ENCODE measurements around the gene ARSG. TPM values are rescaled to one million over a fixed set of nuclear protein-coding genes. Genes with fewer than 3 reads are reported as not detected.

Gene ARSG
- total RNA-seq, 4 donors from 2014 or later = 4.3 to 16.8 (median 7.8) TPM

DNA sequence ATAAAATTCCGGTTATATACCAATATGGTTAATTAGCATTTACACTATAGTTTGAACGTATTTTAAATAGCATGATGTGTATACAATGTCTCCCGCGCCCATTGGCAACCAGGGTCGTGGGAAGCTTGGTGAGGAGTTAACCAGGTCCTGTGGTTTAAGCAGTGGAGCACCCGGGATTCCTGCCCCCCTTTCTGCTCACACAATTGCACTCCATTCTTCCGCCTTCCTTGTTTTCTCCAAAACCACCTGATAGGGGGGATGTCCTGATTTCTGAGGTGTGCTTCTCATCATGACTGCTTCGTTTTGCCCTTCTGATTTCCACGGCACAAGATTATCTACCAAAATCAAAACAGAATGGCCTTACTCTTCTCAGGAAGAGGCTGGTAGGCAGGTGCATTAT, 130.2 kb downstream of the ARSG start:
- WGBS, 2 donors = 91 to 92% methylated on average over 9 of the region's 9 CpGs
- no peak overlapping the region for H3K4me3 ChIP-seq (ENCODE audit: low read depth, poor library complexity, severe bottlenecking)
- DNase-seq (ENCODE audit: low spot score in 2 of 2) = peak in 1 of 2 donors; percentile 79
- TF ChIP-seq POLR2A (IDR thresholded peaks at IDR 0.05) = no peak
- TF ChIP-seq, protein P1, sequence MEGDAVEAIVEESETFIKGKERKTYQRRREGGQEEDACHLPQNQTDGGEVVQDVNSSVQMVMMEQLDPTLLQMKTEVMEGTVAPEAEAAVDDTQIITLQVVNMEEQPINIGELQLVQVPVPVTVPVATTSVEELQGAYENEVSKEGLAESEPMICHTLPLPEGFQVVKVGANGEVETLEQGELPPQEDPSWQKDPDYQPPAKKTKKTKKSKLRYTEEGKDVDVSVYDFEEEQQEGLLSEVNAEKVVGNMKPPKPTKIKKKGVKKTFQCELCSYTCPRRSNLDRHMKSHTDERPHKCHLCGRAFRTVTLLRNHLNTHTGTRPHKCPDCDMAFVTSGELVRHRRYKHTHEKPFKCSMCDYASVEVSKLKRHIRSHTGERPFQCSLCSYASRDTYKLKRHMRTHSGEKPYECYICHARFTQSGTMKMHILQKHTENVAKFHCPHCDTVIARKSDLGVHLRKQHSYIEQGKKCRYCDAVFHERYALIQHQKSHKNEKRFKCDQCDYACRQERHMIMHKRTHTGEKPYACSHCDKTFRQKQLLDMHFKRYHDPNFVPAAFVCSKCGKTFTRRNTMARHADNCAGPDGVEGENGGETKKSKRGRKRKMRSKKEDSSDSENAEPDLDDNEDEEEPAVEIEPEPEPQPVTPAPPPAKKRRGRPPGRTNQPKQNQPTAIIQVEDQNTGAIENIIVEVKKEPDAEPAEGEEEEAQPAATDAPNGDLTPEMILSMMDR (IDR thresholded peaks at IDR 0.05) = no peak
- intact Hi-C loops (cut with DNase I; ENCODE audit: low total_unique reads) = no loop called here

DNA sequence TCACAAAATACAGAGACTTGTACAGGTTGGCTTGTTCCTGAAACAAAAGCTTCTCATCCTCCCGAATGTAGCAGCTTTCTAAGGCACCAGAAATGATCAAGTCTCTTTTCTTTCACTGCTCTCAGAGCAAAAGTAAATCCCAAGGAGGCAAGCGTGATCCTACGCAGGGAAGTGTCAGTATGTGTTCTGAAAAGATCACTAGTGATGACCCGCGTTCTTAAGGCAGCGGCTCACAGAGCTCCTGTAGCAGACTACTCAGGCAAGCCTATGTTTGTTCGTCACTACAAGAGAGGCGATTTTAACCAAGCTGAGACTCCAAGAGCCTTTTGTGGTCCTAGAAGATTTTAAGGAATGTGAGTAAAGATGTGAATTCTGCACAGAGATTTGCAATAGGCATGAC, 131.5 kb downstream of the ARSG start:
- peak; percentile 8 to 71 for DNase-seq (ENCODE audit: low spot score in 2 of 2)
- WGBS, 2 donors = 93 to 94% methylated on average over 8 of the region's 8 CpGs
- TF ChIP-seq, protein P1 (IDR thresholded peaks at IDR 0.05) = no peak
- no peak for TF ChIP-seq POLR2A (IDR thresholded peaks at IDR 0.05)
- intact Hi-C loops (cut with DNase I; ENCODE audit: low total_unique reads) = no loop called here
- no peak overlapping the region for H3K4me3 ChIP-seq (ENCODE audit: low read depth, poor library complexity, severe bottlenecking)

- no peak overlapping the region for H3K4me3 ChIP-seq (ENCODE audit: low read depth, poor library complexity, severe bottlenecking)
- WGBS, 2 donors = 97 to 98% methylated on average over 3 of the region's 3 CpGs
- DNase-seq (ENCODE audit: low spot score in 2 of 2) = peak; percentile 4 to 74
- intact Hi-C loops (cut with DNase I; ENCODE audit: low total_unique reads) = no loop called here
- TF ChIP-seq, protein P1 (IDR thresholded peaks at IDR 0.05) = no peak
- no peak for TF ChIP-seq POLR2A (IDR thresholded peaks at IDR 0.05)
Measured at GRCh38 chr17:68423251-68423650, 132.0 kb downstream of the ARSG start.

DNA sequence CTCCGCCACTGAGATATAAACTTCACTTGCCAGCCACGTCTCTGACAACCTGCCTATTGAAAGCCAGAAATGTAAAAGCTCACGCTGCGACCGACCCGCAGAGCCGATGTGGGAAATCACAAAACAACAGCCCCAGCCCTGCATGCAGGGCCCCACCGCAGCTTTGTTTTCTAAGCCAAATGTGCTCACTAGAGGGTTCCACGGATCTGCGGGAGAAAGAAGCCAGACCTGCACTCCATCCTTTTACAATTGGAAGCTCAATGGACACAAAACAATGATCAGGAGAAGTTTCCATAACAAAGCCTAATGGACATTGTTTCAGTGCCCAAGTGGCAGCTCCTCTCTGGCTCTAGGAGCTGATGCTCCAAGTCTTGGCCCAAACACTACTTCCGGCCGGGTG, 132.9 kb downstream of the ARSG start:
- no peak overlapping the region for H3K4me3 ChIP-seq (ENCODE audit: low read depth, poor library complexity, severe bottlenecking)
- no peak for DNase-seq (ENCODE audit: low spot score in 2 of 2)
- no peak for TF ChIP-seq POLR2A (IDR thresholded peaks at IDR 0.05)
- TF ChIP-seq, protein P1 (IDR thresholded peaks at IDR 0.05) = no peak
- 86 to 88% methylated on average over 12 of the region's 12 CpGs for WGBS, 2 donors
- intact Hi-C loops (cut with DNase I; ENCODE audit: low total_unique reads) = no loop called here

- TF ChIP-seq POLR2A (IDR thresholded peaks at IDR 0.05) = no peak
- TF ChIP-seq, protein P1 (IDR thresholded peaks at IDR 0.05) = no peak
- intact Hi-C loops (cut with DNase I; ENCODE audit: low total_unique reads) = no loop called here
- 69 to 70% methylated on average over 6 of the region's 6 CpGs for WGBS, 2 donors
- DNase-seq (ENCODE audit: low spot score in 2 of 2) = peak in 1 of 2 donors; percentile 56
- no peak overlapping the region for H3K4me3 ChIP-seq (ENCODE audit: low read depth, poor library complexity, severe bottlenecking)
Measured at GRCh38 chr17:68424861-68425260, 133.6 kb downstream of the ARSG start.

DNA sequence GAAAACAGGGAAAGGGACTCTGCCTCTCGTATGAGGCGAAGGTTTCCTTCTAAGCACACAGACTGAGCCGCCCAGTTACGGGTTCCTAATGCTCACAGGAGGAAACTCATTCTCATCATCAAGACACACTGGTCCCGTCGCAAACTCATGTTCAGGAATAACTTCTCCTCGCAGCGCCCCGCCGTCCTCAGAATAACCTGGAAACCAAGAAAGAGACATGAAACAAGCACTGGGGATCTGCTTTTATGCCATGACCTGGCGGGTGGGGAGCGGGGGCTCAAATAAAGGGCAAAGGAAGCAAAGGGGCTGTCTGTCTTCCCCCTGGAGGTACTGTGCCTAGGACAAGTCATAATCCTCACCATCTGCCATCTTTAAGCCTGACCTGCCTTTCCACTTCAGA, 134.7 kb downstream of the ARSG start:
- TF ChIP-seq, protein P1 (IDR thresholded peaks at IDR 0.05) = no peak
- TF ChIP-seq POLR2A (IDR thresholded peaks at IDR 0.05) = no peak
- WGBS, 2 donors = 96 to 97% methylated on average over 12 of the region's 12 CpGs
- no peak overlapping the region for H3K4me3 ChIP-seq (ENCODE audit: low read depth, poor library complexity, severe bottlenecking)
- DNase-seq (ENCODE audit: low spot score in 2 of 2) = peak in 1 of 2 donors; percentile 77
- intact Hi-C loops (cut with DNase I; ENCODE audit: low total_unique reads) = no loop called here
